NT2/D1 (cell line): ENCODE data around the gene DNAAF5.

ENCODE experiments used
- DNase-seq: peaks from one replicate; pipeline ENCODE4 v3.0.0-alpha.2; 2011; ENCODE audit warnings: low read depth, low spot score
- H3K27me3 ChIP-seq: 2 replicates; pipeline ENCODE4 v1.6.0; 2011; ENCODE audit warnings: mild to moderate bottlenecking; ENCODE audit not compliant: insufficient read length, insufficient read depth
- H3K36me3 ChIP-seq: 2 replicates; pipeline ENCODE4 v1.6.1; 2011; ENCODE audit warnings: mild to moderate bottlenecking, low read length, mixed read lengths; ENCODE audit not compliant: insufficient read depth, insufficient read length
- H3K4me1 ChIP-seq: 2 replicates; pipeline ENCODE4 v1.5.1; 2011; ENCODE audit not compliant: insufficient read depth, insufficient read length
- H3K4me3 ChIP-seq: 2 replicates; pipeline ENCODE4 v1.5.1; 2011; ENCODE audit warnings: low read depth; ENCODE audit not compliant: insufficient read length
- H3K9ac ChIP-seq: 2 replicates; pipeline ENCODE4 v1.6.0; 2011; ENCODE audit warnings: low read depth; ENCODE audit not compliant: insufficient read length
- H3K9me3 ChIP-seq: 2 replicates; pipeline ENCODE4 v1.5.1; 2011; ENCODE audit warnings: mild to moderate bottlenecking, low read length; ENCODE audit not compliant: insufficient read depth
- SUZ12 ChIP-seq: IDR thresholded peaks from 2 replicates; pipeline ENCODE4 v1.6.1; 2011; ENCODE audit not compliant: insufficient read length, insufficient read depth; ENCODE audit errors: extremely low read depth
- YY1 ChIP-seq: IDR thresholded peaks from 2 replicates; pipeline ENCODE4 v1.6.1; 2011; ENCODE audit not compliant: insufficient read length, insufficient read depth
- ZNF274 ChIP-seq: IDR thresholded peaks from 2 replicates; pipeline ENCODE4 v1.6.1; 2011; ENCODE audit warnings: mild to moderate bottlenecking, low read depth, low read length

Gene DNAAF5

DNA sequence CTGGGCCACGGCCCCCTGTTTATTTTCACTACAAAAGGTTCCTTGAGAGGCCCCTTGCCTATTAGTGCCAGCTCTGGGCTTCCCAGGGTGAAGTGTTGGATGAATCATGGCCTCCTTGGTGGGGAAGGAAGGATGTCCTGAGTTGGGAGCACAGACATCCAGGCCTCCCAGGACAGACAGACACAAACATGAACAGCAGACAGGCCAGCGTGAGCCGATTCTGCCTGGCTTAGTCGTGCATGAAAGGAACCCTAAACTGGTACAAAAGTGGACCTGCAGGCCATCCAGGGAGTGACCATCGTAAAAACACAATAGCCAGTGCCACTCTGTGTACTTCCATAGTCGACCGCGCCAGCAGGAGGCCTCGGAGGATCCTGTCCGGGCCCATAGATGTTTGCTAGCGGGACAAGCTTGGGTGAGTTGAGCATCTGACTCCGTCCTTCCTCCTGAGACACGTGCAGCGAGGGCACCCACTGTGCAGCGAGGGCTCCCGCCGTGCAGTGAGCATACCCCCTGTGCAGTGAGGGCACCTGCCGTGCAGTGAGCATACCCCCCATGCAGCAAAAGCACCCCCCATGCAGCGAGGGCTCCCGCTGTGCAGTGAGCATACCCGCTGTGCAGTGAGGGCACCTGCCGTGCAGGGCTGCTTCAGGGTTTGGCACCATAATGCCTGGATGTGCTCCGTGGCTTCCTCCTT is 51.9 kb downstream of the DNAAF5 start:
- no peak overlapping the region for H3K4me3 ChIP-seq
- no peak overlapping the region for H3K9ac ChIP-seq
- H3K4me1 ChIP-seq = no peaks in the 10 kb centered on the region
- DNase-seq = no peak
- peaks cover 99% of the 10 kb centered on the region for H3K36me3 ChIP-seq
- H3K27me3 ChIP-seq = no peaks in the 10 kb centered on the region
- H3K9me3 ChIP-seq = no peaks in the 10 kb centered on the region
- TF ChIP-seq YY1 (no peak), ZNF274 (no peak), SUZ12 (no peak)

DNA sequence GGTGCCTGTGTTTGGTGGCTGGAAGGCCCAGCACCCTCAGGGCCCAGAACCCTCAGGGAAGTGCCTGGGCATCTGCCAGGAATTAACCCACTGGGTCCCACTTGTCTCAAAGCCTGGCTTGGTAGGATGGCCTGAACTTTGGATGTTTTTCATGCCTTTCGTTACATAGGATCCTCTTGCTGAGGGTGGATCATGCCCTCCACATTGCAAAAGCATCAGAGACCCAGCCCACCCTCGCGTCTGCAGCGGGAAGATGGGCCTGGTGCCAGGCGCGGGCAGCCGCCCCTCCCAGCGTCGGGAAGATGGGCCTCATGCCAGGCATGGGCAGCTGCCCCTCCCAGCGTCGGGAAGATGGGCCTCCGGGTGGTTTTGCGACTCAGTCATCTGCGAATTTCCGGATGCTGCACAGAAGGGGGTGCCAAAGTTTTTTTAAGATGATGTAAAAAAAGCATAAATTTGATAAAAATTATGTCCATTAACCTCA is 52.5 kb downstream of the DNAAF5 start:
- Histone ChIP-seq H3K36me3 (peaks cover 98% of the 10 kb centered on the region), H3K9ac (no peak overlapping the region), H3K4me1 (no peaks in the 10 kb centered on the region), H3K9me3 (no peaks in the 10 kb centered on the region), H3K27me3 (no peaks in the 10 kb centered on the region), H3K4me3 (no peak overlapping the region)
- no peak for DNase-seq
- TF ChIP-seq SUZ12 (no peak), ZNF274 (no peak), YY1 (no peak)

DNA sequence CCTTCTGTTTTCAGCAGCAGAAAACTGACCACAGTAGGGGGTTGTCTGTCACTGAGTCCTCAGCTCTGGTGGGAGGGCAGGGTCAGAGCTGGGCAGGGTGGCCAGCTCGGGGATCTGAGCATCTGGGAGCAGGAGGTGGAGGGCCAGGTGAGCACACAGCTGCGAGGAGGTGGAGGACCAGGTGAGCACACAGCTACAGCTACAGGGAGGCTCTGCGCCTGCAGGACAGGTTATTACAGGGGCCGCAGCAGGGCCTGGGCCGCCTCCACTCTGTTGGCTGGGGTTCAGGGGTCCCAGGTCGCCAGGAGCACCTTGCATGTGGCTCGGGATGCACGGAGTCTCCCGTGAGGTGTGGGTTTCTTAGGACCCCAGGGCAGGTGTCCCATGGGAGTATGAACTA is 53.0 kb downstream of the DNAAF5 start:
- Histone ChIP-seq H3K4me1 (no peaks in the 10 kb centered on the region), H3K4me3 (no peak overlapping the region), H3K27me3 (no peaks in the 10 kb centered on the region), H3K9ac (no peak overlapping the region), H3K9me3 (no peaks in the 10 kb centered on the region), H3K36me3 (peaks cover 99% of the 10 kb centered on the region)
- no peak for TF ChIP-seq ZNF274
- no peak for TF ChIP-seq YY1
- no peak for TF ChIP-seq SUZ12
- DNase-seq = no peak

DNA sequence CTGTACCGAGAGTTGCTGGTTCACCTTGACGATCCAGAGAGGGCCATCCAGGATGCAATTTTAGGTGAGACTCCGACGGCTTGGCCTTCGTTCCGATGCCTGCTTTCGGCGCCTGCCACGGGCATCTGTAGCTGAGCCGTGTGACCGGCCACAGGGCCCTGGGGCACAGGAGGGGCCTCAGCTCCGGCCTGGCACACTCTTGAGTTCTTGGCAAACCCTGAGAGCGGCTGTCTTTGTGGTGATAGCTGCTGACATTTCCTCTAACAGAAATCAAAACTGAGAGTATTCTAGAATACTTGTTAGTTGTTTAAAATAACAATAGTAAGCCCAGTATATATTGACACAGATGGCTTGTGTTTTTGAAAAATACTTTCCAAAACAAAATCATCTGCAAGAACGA is 53.6 kb downstream of the DNAAF5 start:
- TF ChIP-seq YY1 = no peak
- TF ChIP-seq ZNF274 = no peak
- TF ChIP-seq SUZ12 = no peak
- Histone ChIP-seq H3K4me3 (no peak overlapping the region), H3K36me3 (peaks cover 99% of the 10 kb centered on the region), H3K9ac (no peak overlapping the region), H3K9me3 (no peaks in the 10 kb centered on the region), H3K4me1 (no peaks in the 10 kb centered on the region), H3K27me3 (no peaks in the 10 kb centered on the region)
- no peak for DNase-seq

DNA sequence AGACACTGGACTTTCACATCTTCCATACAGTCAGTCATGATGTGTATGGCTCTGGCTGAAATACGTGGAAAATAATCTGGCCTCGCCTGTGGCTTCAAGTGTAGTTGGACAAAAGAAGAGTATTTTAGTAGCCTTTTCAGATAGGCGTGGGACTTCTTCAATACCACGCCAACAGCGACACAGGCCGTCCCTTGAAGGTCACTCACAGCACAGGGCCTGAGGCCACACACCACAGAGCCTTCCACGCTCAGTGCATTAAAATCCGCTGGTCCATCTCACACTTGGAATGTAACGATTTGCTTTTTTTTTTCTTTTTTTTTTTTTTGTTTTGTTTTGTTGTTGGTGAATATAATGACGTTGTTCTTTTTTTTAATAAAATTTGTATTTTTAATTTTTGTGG is 54.0 kb downstream of the DNAAF5 start:
- no peak for TF ChIP-seq YY1
- TF ChIP-seq SUZ12 = no peak
- TF ChIP-seq ZNF274 = no peak
- no peak for DNase-seq
- Histone ChIP-seq H3K36me3 (peaks cover 99% of the 10 kb centered on the region), H3K4me3 (no peak overlapping the region), H3K27me3 (no peaks in the 10 kb centered on the region), H3K9me3 (no peaks in the 10 kb centered on the region), H3K4me1 (no peaks in the 10 kb centered on the region), H3K9ac (no peak overlapping the region)

DNA sequence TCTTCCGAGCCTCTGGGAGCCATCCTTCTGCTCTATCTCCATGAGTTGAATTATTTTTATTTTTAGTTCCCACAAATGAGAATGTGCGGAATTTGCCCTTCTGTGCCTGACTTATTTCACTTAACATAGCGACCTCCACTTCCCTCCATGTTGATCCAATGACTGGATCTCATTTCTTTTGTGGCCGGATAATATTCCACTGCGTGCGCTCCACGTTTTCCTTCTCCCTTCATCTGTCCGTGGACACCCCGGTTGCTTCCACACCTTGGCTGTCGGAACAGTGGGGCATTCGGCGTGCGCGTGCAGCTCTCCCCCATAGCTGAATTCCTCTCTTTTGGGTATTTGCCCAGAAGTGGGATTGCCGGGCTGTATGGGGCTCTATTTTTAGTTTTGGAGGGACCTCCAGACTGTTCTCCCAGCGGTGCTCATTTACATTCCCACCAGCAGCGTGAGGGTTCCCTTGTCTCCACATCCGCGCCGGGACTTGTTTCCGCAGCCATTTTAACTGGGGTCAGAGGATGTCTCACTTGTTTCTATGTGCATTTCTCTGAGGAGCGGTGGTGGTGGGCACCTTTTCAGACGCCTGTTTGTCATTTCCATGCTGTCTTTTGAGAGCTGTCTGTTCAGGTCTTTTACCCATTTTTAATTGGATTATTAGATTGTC is 54.8 kb downstream of the DNAAF5 start:
- Histone ChIP-seq H3K27me3 (no peaks in the 10 kb centered on the region), H3K36me3 (peaks cover 96% of the 10 kb centered on the region)
- TF ChIP-seq ZNF274 (no peak), SUZ12 (no peak), YY1 (no peak)

DNA sequence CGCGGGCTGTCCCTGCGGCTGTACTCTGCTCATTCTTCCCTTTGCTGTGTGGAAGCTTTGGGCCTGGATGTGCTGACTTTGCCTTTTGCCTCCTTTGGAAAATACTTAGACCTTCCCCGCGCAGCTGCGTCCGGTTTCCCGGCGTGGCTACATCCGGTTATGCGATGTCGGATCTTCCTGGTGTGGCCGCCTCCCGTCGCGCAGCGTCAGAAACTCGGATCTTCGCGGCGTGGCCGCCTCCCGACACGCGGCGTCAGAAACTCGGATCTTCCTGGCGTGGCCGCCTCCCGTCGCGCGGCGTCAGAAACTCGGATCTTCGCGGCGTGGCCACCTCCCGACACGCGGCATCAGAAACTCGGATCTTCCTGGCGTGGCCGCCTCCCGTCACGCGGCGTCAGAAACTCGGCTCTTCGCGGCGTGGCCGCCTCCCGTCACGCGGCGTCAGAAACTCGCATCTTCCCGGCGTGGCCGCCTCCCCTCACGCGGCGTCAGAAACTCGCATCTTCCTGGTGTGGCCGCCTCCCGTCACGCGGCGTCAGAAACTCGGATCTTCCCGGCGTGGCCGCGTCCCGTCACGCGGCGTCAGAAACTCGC is 55.5 kb downstream of the DNAAF5 start:
- Histone ChIP-seq H3K27me3 (no peaks in the 10 kb centered on the region), H3K9ac (no peak overlapping the region), H3K36me3 (peaks cover 89% of the 10 kb centered on the region), H3K9me3 (no peaks in the 10 kb centered on the region), H3K4me1 (no peaks in the 10 kb centered on the region), H3K4me3 (no peak overlapping the region)
- no peak for DNase-seq
- TF ChIP-seq YY1 (no peak), SUZ12 (no peak), ZNF274 (no peak)

More for the DNA sequence above, 54.8 kb downstream of the DNAAF5 start:
- DNase-seq = no peak
- H3K9me3 ChIP-seq = no peaks in the 10 kb centered on the region
- H3K4me1 ChIP-seq = no peaks in the 10 kb centered on the region
- no peak overlapping the region for H3K4me3 ChIP-seq
- H3K9ac ChIP-seq = no peak overlapping the region
